Measurements from ENCODE around the gene HDAC7. TPM values are rescaled to one million over a fixed set of nuclear protein-coding genes. Genes with fewer than 3 reads are reported as not detected.
A peak's percentile ranks its signal among the peaks of the same experiment; 100 is the strongest.

HDAC7 gene
- 7.1 and 9.0 TPM in 2 replicates for total RNA-seq

- FAIRE-seq, result no peak
- Histone ChIP-seq H3K36me3 (ENCODE audit: control insufficient read depth, insufficient read depth, low read length) (no peaks in the 10 kb centered on the region), H3K27me3 (ENCODE audit: control insufficient read depth, insufficient read depth, low read length) (no peaks in the 10 kb centered on the region), H3K4me3 (ENCODE audit: low read depth, low read length) (peak within 1 kb of the TSS; percentile 80)
- TF ChIP-seq, protein P1, sequence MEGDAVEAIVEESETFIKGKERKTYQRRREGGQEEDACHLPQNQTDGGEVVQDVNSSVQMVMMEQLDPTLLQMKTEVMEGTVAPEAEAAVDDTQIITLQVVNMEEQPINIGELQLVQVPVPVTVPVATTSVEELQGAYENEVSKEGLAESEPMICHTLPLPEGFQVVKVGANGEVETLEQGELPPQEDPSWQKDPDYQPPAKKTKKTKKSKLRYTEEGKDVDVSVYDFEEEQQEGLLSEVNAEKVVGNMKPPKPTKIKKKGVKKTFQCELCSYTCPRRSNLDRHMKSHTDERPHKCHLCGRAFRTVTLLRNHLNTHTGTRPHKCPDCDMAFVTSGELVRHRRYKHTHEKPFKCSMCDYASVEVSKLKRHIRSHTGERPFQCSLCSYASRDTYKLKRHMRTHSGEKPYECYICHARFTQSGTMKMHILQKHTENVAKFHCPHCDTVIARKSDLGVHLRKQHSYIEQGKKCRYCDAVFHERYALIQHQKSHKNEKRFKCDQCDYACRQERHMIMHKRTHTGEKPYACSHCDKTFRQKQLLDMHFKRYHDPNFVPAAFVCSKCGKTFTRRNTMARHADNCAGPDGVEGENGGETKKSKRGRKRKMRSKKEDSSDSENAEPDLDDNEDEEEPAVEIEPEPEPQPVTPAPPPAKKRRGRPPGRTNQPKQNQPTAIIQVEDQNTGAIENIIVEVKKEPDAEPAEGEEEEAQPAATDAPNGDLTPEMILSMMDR (IDR thresholded peaks at IDR 0.05; ENCODE audit: insufficient read depth, low read length, severe bottlenecking), result no peak
- DNase-seq (ENCODE audit: low read depth), result peak; percentile 63
Observed at GRCh38 chr12:47819896-47820630, at the start of gene HDAC7. Gene HDAC7, minus strand, starts transcription at chr12:47819903. Its CDS starts 118 bp downstream, at chr12:47819785.

GRCh38 chr12:47868552-47869031 is 48.9 kb upstream of the HDAC7 start:
- no peak for DNase-seq (ENCODE audit: low read depth)
- Histone ChIP-seq H3K4me3 (ENCODE audit: low read depth, low read length) (no peak overlapping the region), H3K27me3 (ENCODE audit: control insufficient read depth, insufficient read depth, low read length) (no peaks in the 10 kb centered on the region), H3K36me3 (ENCODE audit: control insufficient read depth, insufficient read depth, low read length) (peaks cover 6% of the 10 kb centered on the region)
- TF ChIP-seq, protein P1 (IDR thresholded peaks at IDR 0.05; ENCODE audit: insufficient read depth, low read length, severe bottlenecking), result no peak
- FAIRE-seq, result no peak

GRCh38 chr12:47868041-47868440 is 48.3 kb upstream of the HDAC7 start:
- Histone ChIP-seq H3K36me3 (ENCODE audit: control insufficient read depth, insufficient read depth, low read length) (peaks cover 6% of the 10 kb centered on the region), H3K4me3 (ENCODE audit: low read depth, low read length) (no peak overlapping the region), H3K27me3 (ENCODE audit: control insufficient read depth, insufficient read depth, low read length) (no peaks in the 10 kb centered on the region)
- FAIRE-seq, result no peak
- TF ChIP-seq, protein P1 (IDR thresholded peaks at IDR 0.05; ENCODE audit: insufficient read depth, low read length, severe bottlenecking), result no peak
- DNase-seq (ENCODE audit: low read depth), result no peak

GRCh38 chr12:47867495-47867941 is 47.8 kb upstream of the HDAC7 start:
- TF ChIP-seq, protein P1 (IDR thresholded peaks at IDR 0.05; ENCODE audit: insufficient read depth, low read length, severe bottlenecking), result no peak
- no peak for FAIRE-seq
- Histone ChIP-seq H3K4me3 (ENCODE audit: low read depth, low read length) (no peak overlapping the region), H3K27me3 (ENCODE audit: control insufficient read depth, insufficient read depth, low read length) (no peaks in the 10 kb centered on the region), H3K36me3 (ENCODE audit: control insufficient read depth, insufficient read depth, low read length) (peaks cover 6% of the 10 kb centered on the region)
- peak; percentile 79 for DNase-seq (ENCODE audit: low read depth)

DNA sequence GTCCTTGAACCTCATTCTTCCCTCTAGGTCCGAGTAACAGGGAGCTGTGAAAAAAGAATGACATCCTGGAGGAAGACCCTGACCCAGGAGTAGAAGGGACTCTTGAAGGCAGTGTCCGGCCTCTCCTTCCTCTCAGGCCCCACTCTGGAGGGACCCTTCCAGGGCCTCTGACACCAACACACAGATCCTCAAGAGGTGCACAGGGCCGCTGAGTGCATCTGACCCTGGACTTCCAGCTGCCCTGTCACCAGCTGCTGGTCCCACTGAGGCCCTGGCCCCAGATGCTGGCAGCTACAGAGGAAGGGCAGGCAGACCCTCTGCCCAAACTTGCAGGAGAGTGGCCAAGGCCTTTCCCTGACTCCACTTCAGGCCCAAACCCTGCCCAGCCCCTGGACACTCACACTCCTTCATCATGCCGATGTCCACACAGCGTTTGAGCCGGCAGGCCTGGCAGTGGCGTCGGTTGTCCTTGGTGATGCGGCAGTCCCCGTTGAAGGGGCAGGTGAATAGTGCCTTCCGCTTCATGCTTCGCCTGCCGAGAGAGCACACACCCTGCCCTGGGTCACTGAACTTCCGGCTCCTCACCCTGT is 45.0 kb upstream of the HDAC7 start:
- FAIRE-seq (no peak), DNase-seq (ENCODE audit: low read depth) (no peak)
- H3K27me3 ChIP-seq (ENCODE audit: control insufficient read depth, insufficient read depth, low read length), result no peaks in the 10 kb centered on the region
- H3K4me3 ChIP-seq (ENCODE audit: low read depth, low read length), result no peak overlapping the region
- TF ChIP-seq, protein P1 (IDR thresholded peaks at IDR 0.05; ENCODE audit: insufficient read depth, low read length, severe bottlenecking), result no peak
- peaks cover 5% of the 10 kb centered on the region for H3K36me3 ChIP-seq (ENCODE audit: control insufficient read depth, insufficient read depth, low read length)
